HEK293T (cell line): ENCODE data around the gene IAH1.

Experiments used
- ARNT ChIP-seq: fragments of 450-650 bp; IDR thresholded peaks from 2 replicates; pipeline ENCODE4 v1.6.1; 2017; ENCODE audit warnings: mild to moderate bottlenecking
- BHLHE40 ChIP-seq: fragments of 450-650 bp; IDR thresholded peaks from 2 replicates; pipeline ENCODE4 v1.6.1; 2016; ENCODE audit warnings: mild to moderate bottlenecking, moderate library complexity, borderline replicate concordance
- CTBP1 ChIP-seq: fragments of 450-650 bp; IDR thresholded peaks from 2 replicates; pipeline ENCODE4 v1.6.1; 2016; ENCODE audit warnings: borderline replicate concordance
- ELF4 ChIP-seq: fragments of 450-650 bp; IDR thresholded peaks from 2 replicates; pipeline ENCODE4 v1.6.1; 2017; ENCODE audit warnings: antibody characterized with exemption
- FOXA1 ChIP-seq: fragments of 450-650 bp; IDR thresholded peaks from 2 replicates; pipeline ENCODE4 v1.6.1; 2016; ENCODE audit warnings: mild to moderate bottlenecking
- FOXK2 ChIP-seq: fragments of 450-650 bp; IDR thresholded peaks from 2 replicates; pipeline ENCODE4 v1.6.1; 2016; ENCODE audit warnings: mild to moderate bottlenecking
- FOXM1 ChIP-seq: fragments of 450-650 bp; IDR thresholded peaks from 2 replicates; pipeline ENCODE4 v1.6.1; 2017; ENCODE audit warnings: mild to moderate bottlenecking, borderline replicate concordance
- HDGF ChIP-seq: fragments of 450-650 bp; IDR thresholded peaks from 2 replicates; pipeline ENCODE4 v1.6.1; 2017; ENCODE audit warnings: antibody characterized with exemption, borderline replicate concordance
- PKNOX1 ChIP-seq: fragments of 450-650 bp; IDR thresholded peaks from 2 replicates; pipeline ENCODE4 v1.6.1; 2016

GRCh38 chr2:9492927-9493326 lies 18.6 kb downstream of the IAH1 start:
- TF ChIP-seq PKNOX1, result no peak
- no peak for TF ChIP-seq FOXM1
- TF ChIP-seq FOXK2, result no peak
- TF ChIP-seq HDGF, result no peak
- TF ChIP-seq ELF4, result no peak
- TF ChIP-seq ARNT, result no peak
- no peak for TF ChIP-seq FOXA1
- TF ChIP-seq CTBP1, result no peak
- TF ChIP-seq BHLHE40, result no peak
